Measurements from ENCODE around the gene DBN1.

GRCh38 chr5:177477701-177478477 lies 4.5 kb upstream of the DBN1 start:
- TF ChIP-seq YY1 (IDR thresholded peaks at IDR 0.05; ENCODE audit: low read depth, low read length) (no peak), PHF8 (conservative IDR thresholded peaks at IDR 0.05; ENCODE audit: low read depth, low read length) (no peak), MAX (IDR thresholded peaks at IDR 0.05) (no peak), EZH2 (IDR thresholded peaks at IDR 0.05; ENCODE audit: low read depth, low read length, severe bottlenecking) (no peak), TAF1 (IDR thresholded peaks at IDR 0.05; ENCODE audit: low read depth, low read length) (no peak), CTCF (IDR thresholded peaks at IDR 0.05; ENCODE audit: control extremely low read depth in 1 of 3, insufficient read depth in 1 of 3, low read depth in 1 of 3, low read length in 3 of 3) (no peak), POLR2A (IDR thresholded peaks at IDR 0.05; ENCODE audit: control extremely low read depth in 1 of 2, low read depth in 2 of 2, low read length in 2 of 2) (no peak; a peak in 1 of 3 replicates)
